OCI-LY1 (cell line): ENCODE data around the gene PRKAG3.

Experiments used
- H2AFZ ChIP-seq: fragments of 200-600 bp; sonication (generic), shearing (Covaris generic); 2 replicates; pipeline ENCODE4 v1.6.0; 2014; ENCODE audit warnings: antibody characterized with exemption, mild to moderate bottlenecking, low read length
- H3F3A ChIP-seq: fragments of 200-600 bp; sonication (generic), shearing (Covaris generic); 2 replicates; pipeline ENCODE4 v1.6.0; 2014; ENCODE audit warnings: mild to moderate bottlenecking, antibody characterized with exemption, low read length, moderate library complexity; ENCODE audit not compliant: insufficient read depth
- H3K27ac ChIP-seq: fragments of 200-600 bp; sonication (generic); 2 replicates; pipeline ENCODE4 v1.5.1; 2014; ENCODE audit warnings: low read length, mixed run types, mild to moderate bottlenecking, low read depth; ENCODE audit not compliant: poor library complexity, severe bottlenecking
- H3K27me3 ChIP-seq: fragments of 200-600 bp; sonication (generic); 2 replicates; pipeline ENCODE4 v1.6.0; 2014; ENCODE audit warnings: antibody characterized with exemption, mild to moderate bottlenecking, low read length, moderate library complexity; ENCODE audit not compliant: insufficient read depth
- H3K36me3 ChIP-seq: fragments of 200-600 bp; sonication (generic); 2 replicates; pipeline ENCODE4 v1.6.1; 2014; ENCODE audit warnings: mild to moderate bottlenecking, antibody characterized with exemption, low read length, moderate library complexity, mixed read lengths; ENCODE audit not compliant: insufficient read depth
- H3K4me1 ChIP-seq: fragments of 200-600 bp; sonication (generic); 2 replicates; pipeline ENCODE4 v1.5.1; 2014; ENCODE audit warnings: mild to moderate bottlenecking, low read length, moderate library complexity; ENCODE audit not compliant: insufficient read depth, severe bottlenecking
- H3K4me2 ChIP-seq: fragments of 200-600 bp; sonication (generic), shearing (Covaris generic); 2 replicates; pipeline ENCODE4 v1.6.1; 2014; ENCODE audit warnings: low read length
- H3K4me3 ChIP-seq: fragments of 200-600 bp; sonication (generic); 2 replicates; pipeline ENCODE4 v1.5.1; 2014; ENCODE audit warnings: low read length, low read depth, mild to moderate bottlenecking, mixed read lengths; ENCODE audit not compliant: poor library complexity, severe bottlenecking
- H3K79me2 ChIP-seq: fragments of 200-600 bp; shearing (Covaris generic); 2 replicates; pipeline ENCODE4 v1.6.1; 2016; ENCODE audit warnings: mixed run types, low read length, mixed read lengths; ENCODE audit not compliant: insufficient read depth
- H3K9ac ChIP-seq: fragments of 200-600 bp; sonication (generic), shearing (Covaris generic); 2 replicates; pipeline ENCODE4 v1.6.1; 2014; ENCODE audit warnings: mild to moderate bottlenecking, low read length, mixed read lengths
- H3K9me2 ChIP-seq: fragments of 200-600 bp; sonication (generic), shearing (Covaris generic); 2 replicates; pipeline ENCODE4 v1.6.1; 2014; ENCODE audit warnings: low read depth, mild to moderate bottlenecking, low read length, mixed read lengths
- H3K9me3 ChIP-seq: fragments of 200-600 bp; shearing (Covaris generic); 2 replicates; pipeline ENCODE4 v1.6.1; 2014; ENCODE audit warnings: low read length, mixed read lengths
- H4K20me1 ChIP-seq: fragments of 200-600 bp; sonication (generic), shearing (Covaris generic); 2 replicates; pipeline ENCODE4 v1.6.0; 2016; ENCODE audit warnings: mild to moderate bottlenecking, low read length; ENCODE audit not compliant: insufficient read depth
- CTCF ChIP-seq: fragments of 200-600 bp; sonication (generic), shearing (Covaris generic); IDR thresholded peaks from 2 replicates; pipeline ENCODE4 v1.5.1; 2017; ENCODE audit warnings: mild to moderate bottlenecking, antibody characterized with exemption, low read length, moderate library complexity, mixed read lengths
- EZH2 ChIP-seq: fragments of 200-600 bp; sonication (generic), shearing (Covaris generic); IDR thresholded peaks from 2 replicates; pipeline ENCODE4 v1.8.0; 2017; ENCODE audit warnings: borderline replicate concordance, mixed run types, mild to moderate bottlenecking, antibody characterized with exemption, low read length, moderate library complexity, mixed read lengths

Gene PRKAG3

GRCh38 chr2:218856167-218856895 lies 24.7 kb upstream of the PRKAG3 start:
- TF ChIP-seq CTCF, result no peak
- H3K9me3 ChIP-seq, result no peaks in the 10 kb centered on the region
- H3K36me3 ChIP-seq, result no peaks in the 10 kb centered on the region
- H3F3A ChIP-seq, result no peaks in the 10 kb centered on the region
- no peak overlapping the region for H3K9ac ChIP-seq
- H4K20me1 ChIP-seq, result no peaks in the 10 kb centered on the region
- no peak overlapping the region for H3K27ac ChIP-seq
- H3K79me2 ChIP-seq, result no peaks in the 10 kb centered on the region
- no peaks in the 10 kb centered on the region for H3K9me2 ChIP-seq
- H3K4me3 ChIP-seq, result no peak overlapping the region
- H3K4me1 ChIP-seq, result no peaks in the 10 kb centered on the region
- no peak overlapping the region for H2AFZ ChIP-seq
- no peak overlapping the region for H3K4me2 ChIP-seq
- peaks cover 19% of the 10 kb centered on the region; the same call in 1 of the 2 replicates for H3K27me3 ChIP-seq

DNA sequence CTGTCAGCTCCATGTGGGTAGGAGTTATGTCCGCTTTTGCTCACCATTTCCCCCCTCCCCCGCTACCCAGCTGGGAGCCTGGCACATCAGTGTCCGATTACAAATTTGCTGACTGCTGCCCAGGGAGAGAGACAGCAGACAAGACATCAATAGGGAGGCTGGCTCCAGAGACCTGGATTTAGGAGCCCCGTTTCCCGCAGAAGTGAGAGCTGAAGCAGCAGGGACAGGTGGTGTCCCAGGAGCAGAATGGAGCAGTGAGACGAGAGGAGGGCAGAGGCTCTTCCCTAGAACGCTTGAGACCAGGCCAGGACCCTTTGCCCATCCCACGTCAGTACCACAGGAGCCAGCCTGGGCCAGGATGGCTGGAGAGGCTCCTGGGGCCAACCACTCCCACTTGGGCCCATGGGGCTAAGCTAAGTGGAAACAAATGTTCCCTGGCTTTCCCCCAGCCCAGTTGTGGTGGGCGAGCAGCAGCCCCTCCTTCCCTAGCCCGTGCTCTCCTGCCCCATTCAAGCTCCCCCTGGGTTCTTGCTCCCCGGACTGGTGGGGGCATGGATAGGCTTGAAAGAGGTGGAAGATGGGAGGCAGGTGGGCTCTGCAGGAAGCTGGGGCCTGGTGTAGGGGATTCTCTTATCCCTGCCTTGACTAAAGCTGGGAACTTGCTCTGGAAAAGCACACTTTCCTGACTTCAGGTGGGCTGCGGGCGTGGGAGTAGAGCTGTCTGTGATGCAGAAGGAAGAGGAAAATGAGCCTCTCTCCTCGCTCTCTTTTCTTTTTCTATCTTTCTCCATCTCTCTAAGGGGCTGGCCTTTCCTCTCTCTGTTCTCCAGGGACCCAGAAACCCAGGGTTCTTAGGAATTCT lies 23.9 kb upstream of the PRKAG3 start:
- Histone ChIP-seq H3K27ac (no peak overlapping the region), H3K9me3 (no peaks in the 10 kb centered on the region), H3K4me2 (no peak overlapping the region), H3K4me1 (no peaks in the 10 kb centered on the region), H3K79me2 (no peaks in the 10 kb centered on the region), H4K20me1 (no peaks in the 10 kb centered on the region), H3K27me3 (peaks cover 18% of the 10 kb centered on the region; the same call in 1 of the 2 replicates), H3K4me3 (no peak overlapping the region), H3K9me2 (no peaks in the 10 kb centered on the region), H3F3A (no peaks in the 10 kb centered on the region), H2AFZ (no peak overlapping the region), H3K36me3 (no peaks in the 10 kb centered on the region), H3K9ac (no peak overlapping the region)
- TF ChIP-seq CTCF (no peak), EZH2 (no peak)

GRCh38 chr2:218854860-218855259 lies 23.3 kb upstream of the PRKAG3 start:
- H3K4me3 ChIP-seq, result no peak overlapping the region
- no peaks in the 10 kb centered on the region for H3K36me3 ChIP-seq
- no peak overlapping the region for H2AFZ ChIP-seq
- no peak overlapping the region for H3K9ac ChIP-seq
- H4K20me1 ChIP-seq, result no peaks in the 10 kb centered on the region
- H3K9me2 ChIP-seq, result no peaks in the 10 kb centered on the region
- H3F3A ChIP-seq, result no peaks in the 10 kb centered on the region
- TF ChIP-seq CTCF (no peak), EZH2 (no peak)
- peaks cover 13% of the 10 kb centered on the region; the same call in 1 of the 2 replicates for H3K27me3 ChIP-seq
- no peak overlapping the region for H3K27ac ChIP-seq
- no peaks in the 10 kb centered on the region for H3K4me1 ChIP-seq
- no peak overlapping the region for H3K4me2 ChIP-seq
- H3K9me3 ChIP-seq, result no peaks in the 10 kb centered on the region
- H3K79me2 ChIP-seq, result no peaks in the 10 kb centered on the region
